WTC11 (cell line): ENCODE results near the gene ASB12. TPM values are rescaled to one million over a fixed set of nuclear protein-coding genes. Genes with fewer than 3 reads are reported as not detected.

Experiments used
- ATAC-seq: fragments of 200-7000 bp; cut with Tn5 transposase; 2 replicates; pipeline ENCODE4 v1.10.0; 2021; ENCODE audit warnings: mild to moderate bottlenecking, moderate library complexity
- CTCF ChIA-PET: fragments of 300-600 bp; sonication (Branson Sonifier 250); formaldehyde crosslinking; loops from one replicate; lab custom pipeline; 2021; ENCODE audit warnings: antibody characterized with exemption; lab: Charles Lee
- POLR2A ChIA-PET: fragments of 350-600 bp; sonication (Branson Sonifier 250); formaldehyde crosslinking; loops from one replicate; lab custom pipeline; 2021; ENCODE audit warnings: antibody characterized with exemption; lab: Charles Lee
- DNase-seq: peaks from one replicate; pipeline ENCODE4 v3.0.0; 2021; ENCODE audit warnings: low spot score
- H3K27ac Mint-ChIP-seq: 2 replicates; pipeline ENCODE4 v1.8.0; 2021; ENCODE audit warnings: mixed read lengths
- H3K27me3 Mint-ChIP-seq: 2 replicates; pipeline ENCODE4 v1.8.0; 2021; ENCODE audit warnings: low read depth, mild to moderate bottlenecking, moderate library complexity, mixed read lengths
- H3K36me3 Mint-ChIP-seq: 2 replicates; pipeline ENCODE4 v1.8.0; 2021; ENCODE audit warnings: mixed read lengths
- H3K4me1 Mint-ChIP-seq: 2 replicates; pipeline ENCODE4 v1.8.0; 2022; ENCODE audit warnings: mixed read lengths
- H3K4me3 Mint-ChIP-seq: 2 replicates; pipeline ENCODE4 v1.8.0; 2021; ENCODE audit warnings: mild to moderate bottlenecking, moderate library complexity, mixed read lengths
- H3K9me3 Mint-ChIP-seq: 2 replicates; pipeline ENCODE4 v1.8.0; 2021; ENCODE audit warnings: mixed read lengths
- CDX4 ChIP-seq: fragments of 250-450 bp; sonication (Bioruptor Pico); IDR thresholded peaks from 2 replicates; pipeline ENCODE4 v1.9.0; 2021; ENCODE audit warnings: moderate library complexity, mild to moderate bottlenecking, inconsistent platforms, borderline replicate concordance
- E2F1 ChIP-seq: sonication (generic); formaldehyde crosslinking; IDR thresholded peaks from 2 replicates; pipeline ENCODE4 v1.8.0; 2022; ENCODE audit warnings: mild to moderate bottlenecking, missing genetic modification reagents
- E2F4 ChIP-seq: sonication (generic); formaldehyde crosslinking; IDR thresholded peaks from 2 replicates; pipeline ENCODE4 v1.8.1; 2022; ENCODE audit warnings: low read depth, mild to moderate bottlenecking, moderate library complexity, missing genetic modification reagents, borderline replicate concordance
- ELF4 ChIP-seq: sonication (generic); formaldehyde crosslinking; IDR thresholded peaks from 2 replicates; pipeline ENCODE4 v1.8.1; 2022; ENCODE audit warnings: low read depth, mild to moderate bottlenecking, moderate library complexity, missing genetic modification reagents
- GRHL2 ChIP-seq: fragments of 250-450 bp; sonication (Bioruptor Pico); IDR thresholded peaks from 2 replicates; pipeline ENCODE4 v1.8.0; 2022; ENCODE audit warnings: mild to moderate bottlenecking, moderate library complexity; ENCODE audit not compliant: insufficient replicate concordance, severe bottlenecking
- GTF2I ChIP-seq: fragments of 250-450 bp; sonication (Bioruptor Pico); conservative IDR thresholded peaks from 2 replicates; pipeline ENCODE4 v1.4.0; 2021; ENCODE audit warnings: mild to moderate bottlenecking
- NFYB ChIP-seq: sonication (generic); formaldehyde crosslinking; conservative IDR thresholded peaks from 2 replicates; pipeline ENCODE4 v1.8.0; 2022; ENCODE audit warnings: low read depth, missing genetic modification reagents
- NR1H2 ChIP-seq: sonication (generic); formaldehyde crosslinking; IDR thresholded peaks from 2 replicates; pipeline ENCODE4 v1.9.0; 2021; ENCODE audit warnings: mild to moderate bottlenecking, moderate library complexity, missing genetic modification reagents
- TEAD1 ChIP-seq: sonication (generic); formaldehyde crosslinking; IDR thresholded peaks from 2 replicates; pipeline ENCODE4 v1.8.0; 2022; ENCODE audit warnings: mild to moderate bottlenecking, missing genetic modification reagents
- ZNF138 ChIP-seq: sonication (generic); formaldehyde crosslinking; conservative IDR thresholded peaks from 2 replicates; pipeline ENCODE4 v1.8.1; 2022; ENCODE audit warnings: mild to moderate bottlenecking, moderate library complexity, missing genetic modification reagents
- ZNF263 ChIP-seq: sonication (generic); formaldehyde crosslinking; IDR thresholded peaks from 2 replicates; pipeline ENCODE4 v1.8.1; 2022; ENCODE audit warnings: low read depth, mild to moderate bottlenecking, moderate library complexity, missing genetic modification reagents
- ZNF317 ChIP-seq: sonication (generic); formaldehyde crosslinking; IDR thresholded peaks from 2 replicates; pipeline ENCODE4 v1.8.1; 2023; ENCODE audit warnings: low read depth, mild to moderate bottlenecking, moderate library complexity, missing genetic modification reagents, borderline replicate concordance
- ZNF423 ChIP-seq: fragments of 250-450 bp; sonication (Bioruptor Pico); IDR thresholded peaks from 2 replicates; pipeline ENCODE4 v2.1.2; 2022; ENCODE audit warnings: mild to moderate bottlenecking, moderate library complexity
- ZNF532 ChIP-seq: fragments of 250-450 bp; sonication (Bioruptor Pico); IDR thresholded peaks from 2 replicates; pipeline ENCODE4 v1.9.0; 2021; ENCODE audit warnings: mild to moderate bottlenecking, borderline replicate concordance
- total RNA-seq: library from RNA; stranded (reverse); gene quantifications from 3 replicates; pipeline ENCODE4 v1.2.3, GENCODE V29; 2021
- TF ChIP-seq, protein P1 (sequence below): sonication (generic); formaldehyde crosslinking; IDR thresholded peaks from 2 replicates; pipeline ENCODE4 v1.8.1; 2023; ENCODE audit warnings: mild to moderate bottlenecking, missing genetic modification reagents
- TF ChIP-seq, protein P2 (sequence below): sonication (generic); formaldehyde crosslinking; conservative IDR thresholded peaks from 2 replicates; pipeline ENCODE4 v1.8.1; 2023; ENCODE audit warnings: mild to moderate bottlenecking, low read depth, missing genetic modification reagents, moderate library complexity
- TF ChIP-seq, protein P3 (sequence below): fragments of 200-600 bp; IDR thresholded peaks from 2 replicates; pipeline ENCODE4 v1.8.0; 2022; ENCODE audit warnings: antibody characterized with exemption

Gene ASB12
- total RNA-seq, 1 experiment from 2014 or later: 1.4 TPM

- TF ChIP-seq E2F4 (CRISPR knock-in tag): no peak
- TF ChIP-seq CDX4: no peak
- TF ChIP-seq ELF4 (CRISPR knock-in tag): no peak
- TF ChIP-seq, all 79 proteins: peak for 0
Observed at GRCh38 chrX:64186974-64187761, 43.2 kb downstream of the ASB12 start (continued).

DNA sequence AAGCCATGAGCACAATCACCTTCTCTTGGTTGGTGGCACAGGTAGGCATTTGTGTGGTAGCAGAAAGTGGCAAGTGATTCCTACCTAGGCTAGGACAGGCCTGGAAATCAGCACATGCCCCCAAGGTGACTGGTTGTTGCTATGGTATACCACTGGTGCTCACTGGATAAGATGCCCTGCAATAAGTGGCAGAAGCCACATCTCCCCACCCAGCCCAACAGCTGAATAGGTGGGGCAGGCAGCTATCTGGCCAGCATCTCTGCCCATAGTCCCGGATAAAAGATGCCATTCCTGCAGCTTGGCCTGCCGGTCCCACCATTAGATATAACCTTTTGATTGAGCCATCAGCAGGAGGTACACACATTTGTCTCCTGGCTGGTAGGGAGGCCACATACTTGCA lies 46.0 kb downstream of the ASB12 start:
- Mint-ChIP-seq H3K36me3 (no peaks in the 10 kb centered on the region), H3K27ac (no peak overlapping the region), H3K9me3 (no peaks in the 10 kb centered on the region), H3K4me1 (peaks cover 3% of the 10 kb centered on the region; the same call in 1 of the 2 replicates), H3K4me3 (no peak overlapping the region), H3K27me3 (no peaks in the 10 kb centered on the region)
- DNase-seq (no peak), ATAC-seq (no peak)
- ChIA-PET POLR2A (no interaction called here), CTCF (no interaction called here)
- TF ChIP-seq NFYB (CRISPR knock-in tag) (no peak), ZNF263 (CRISPR knock-in tag) (no peak), ZNF423 (CRISPR knock-in tag) (no peak), TEAD1 (no peak), ZNF532 (no peak), NR1H2 (CRISPR knock-in tag) (no peak), ZNF138 (no peak), ZNF317 (CRISPR knock-in tag) (no peak), E2F4 (CRISPR knock-in tag) (no peak), GRHL2 (CRISPR knock-in tag) (no peak), E2F1 (no peak), CDX4 (no peak), GTF2I (CRISPR knock-in tag) (no peak)
- TF ChIP-seq, protein P1, sequence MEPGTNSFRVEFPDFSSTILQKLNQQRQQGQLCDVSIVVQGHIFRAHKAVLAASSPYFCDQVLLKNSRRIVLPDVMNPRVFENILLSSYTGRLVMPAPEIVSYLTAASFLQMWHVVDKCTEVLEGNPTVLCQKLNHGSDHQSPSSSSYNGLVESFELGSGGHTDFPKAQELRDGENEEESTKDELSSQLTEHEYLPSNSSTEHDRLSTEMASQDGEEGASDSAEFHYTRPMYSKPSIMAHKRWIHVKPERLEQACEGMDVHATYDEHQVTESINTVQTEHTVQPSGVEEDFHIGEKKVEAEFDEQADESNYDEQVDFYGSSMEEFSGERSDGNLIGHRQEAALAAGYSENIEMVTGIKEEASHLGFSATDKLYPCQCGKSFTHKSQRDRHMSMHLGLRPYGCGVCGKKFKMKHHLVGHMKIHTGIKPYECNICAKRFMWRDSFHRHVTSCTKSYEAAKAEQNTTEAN (CRISPR knock-in tag): no peak
- TF ChIP-seq, protein P2, sequence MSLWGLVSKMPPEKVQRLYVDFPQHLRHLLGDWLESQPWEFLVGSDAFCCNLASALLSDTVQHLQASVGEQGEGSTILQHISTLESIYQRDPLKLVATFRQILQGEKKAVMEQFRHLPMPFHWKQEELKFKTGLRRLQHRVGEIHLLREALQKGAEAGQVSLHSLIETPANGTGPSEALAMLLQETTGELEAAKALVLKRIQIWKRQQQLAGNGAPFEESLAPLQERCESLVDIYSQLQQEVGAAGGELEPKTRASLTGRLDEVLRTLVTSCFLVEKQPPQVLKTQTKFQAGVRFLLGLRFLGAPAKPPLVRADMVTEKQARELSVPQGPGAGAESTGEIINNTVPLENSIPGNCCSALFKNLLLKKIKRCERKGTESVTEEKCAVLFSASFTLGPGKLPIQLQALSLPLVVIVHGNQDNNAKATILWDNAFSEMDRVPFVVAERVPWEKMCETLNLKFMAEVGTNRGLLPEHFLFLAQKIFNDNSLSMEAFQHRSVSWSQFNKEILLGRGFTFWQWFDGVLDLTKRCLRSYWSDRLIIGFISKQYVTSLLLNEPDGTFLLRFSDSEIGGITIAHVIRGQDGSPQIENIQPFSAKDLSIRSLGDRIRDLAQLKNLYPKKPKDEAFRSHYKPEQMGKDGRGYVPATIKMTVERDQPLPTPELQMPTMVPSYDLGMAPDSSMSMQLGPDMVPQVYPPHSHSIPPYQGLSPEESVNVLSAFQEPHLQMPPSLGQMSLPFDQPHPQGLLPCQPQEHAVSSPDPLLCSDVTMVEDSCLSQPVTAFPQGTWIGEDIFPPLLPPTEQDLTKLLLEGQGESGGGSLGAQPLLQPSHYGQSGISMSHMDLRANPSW: no peak
- TF ChIP-seq, protein P3, sequence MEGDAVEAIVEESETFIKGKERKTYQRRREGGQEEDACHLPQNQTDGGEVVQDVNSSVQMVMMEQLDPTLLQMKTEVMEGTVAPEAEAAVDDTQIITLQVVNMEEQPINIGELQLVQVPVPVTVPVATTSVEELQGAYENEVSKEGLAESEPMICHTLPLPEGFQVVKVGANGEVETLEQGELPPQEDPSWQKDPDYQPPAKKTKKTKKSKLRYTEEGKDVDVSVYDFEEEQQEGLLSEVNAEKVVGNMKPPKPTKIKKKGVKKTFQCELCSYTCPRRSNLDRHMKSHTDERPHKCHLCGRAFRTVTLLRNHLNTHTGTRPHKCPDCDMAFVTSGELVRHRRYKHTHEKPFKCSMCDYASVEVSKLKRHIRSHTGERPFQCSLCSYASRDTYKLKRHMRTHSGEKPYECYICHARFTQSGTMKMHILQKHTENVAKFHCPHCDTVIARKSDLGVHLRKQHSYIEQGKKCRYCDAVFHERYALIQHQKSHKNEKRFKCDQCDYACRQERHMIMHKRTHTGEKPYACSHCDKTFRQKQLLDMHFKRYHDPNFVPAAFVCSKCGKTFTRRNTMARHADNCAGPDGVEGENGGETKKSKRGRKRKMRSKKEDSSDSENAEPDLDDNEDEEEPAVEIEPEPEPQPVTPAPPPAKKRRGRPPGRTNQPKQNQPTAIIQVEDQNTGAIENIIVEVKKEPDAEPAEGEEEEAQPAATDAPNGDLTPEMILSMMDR: no peak
